ENCODE results near the gene KIF26B.
"Not testable (repeated sequence)": the region's sequence is repeated elsewhere in the genome, so short reads cannot be mapped to it uniquely, and the experiment has no call there.

Gene KIF26B

DNA sequence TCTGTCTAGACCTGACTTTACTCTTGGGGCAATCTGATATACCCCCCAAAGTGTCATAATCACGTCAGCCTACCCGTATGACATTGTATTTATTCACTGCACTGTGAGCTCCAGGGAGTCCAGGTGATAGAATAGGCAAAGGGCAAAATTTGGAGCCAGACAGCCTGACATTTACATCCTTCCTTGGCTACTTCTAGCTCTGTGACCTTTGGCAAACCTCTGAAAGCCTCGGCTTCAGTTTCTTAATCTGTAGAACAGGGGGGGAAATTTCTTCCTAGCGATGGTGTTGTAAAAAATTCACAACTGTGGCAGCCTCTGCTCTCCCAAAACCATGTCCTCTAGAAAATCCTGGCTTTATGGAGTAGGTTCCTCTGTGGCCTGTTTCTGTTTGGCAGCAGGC, 240.9 kb downstream of the KIF26B start:
- Histone ChIP-seq H3K4me3 (ENCODE audit: low read depth, low read length) (no peak overlapping the region), H3K27ac (ENCODE audit: low read depth, low read length) (no peak overlapping the region), H3K36me3 (ENCODE audit: control insufficient read depth, insufficient read depth, low read length) (no peaks in the 10 kb centered on the region), H3K4me1 (ENCODE audit: control insufficient read depth, insufficient read depth, low read length) (no peaks in the 10 kb centered on the region), H3K27me3 (ENCODE audit: control insufficient read depth, insufficient read depth, low read length) (no peaks in the 10 kb centered on the region), H3K9ac (ENCODE audit: low read length) (no peak overlapping the region), H3K9me3 (ENCODE audit: control insufficient read depth, insufficient read depth, low read depth, low read length) (no peaks in the 10 kb centered on the region)

GRCh38 chr1:245396615-245397014, 241.8 kb downstream of the KIF26B start:
- H3K9ac ChIP-seq (ENCODE audit: low read length) = no peak overlapping the region
- no peaks in the 10 kb centered on the region for H3K4me1 ChIP-seq (ENCODE audit: control insufficient read depth, insufficient read depth, low read length)
- H3K27ac ChIP-seq (ENCODE audit: low read depth, low read length) = no peak overlapping the region
- no peak overlapping the region for H3K4me3 ChIP-seq (ENCODE audit: low read depth, low read length)
- H3K27me3 ChIP-seq (ENCODE audit: control insufficient read depth, insufficient read depth, low read length) = no peaks in the 10 kb centered on the region
- no peaks in the 10 kb centered on the region for H3K9me3 ChIP-seq (ENCODE audit: control insufficient read depth, insufficient read depth, low read depth, low read length)
- no peaks in the 10 kb centered on the region for H3K36me3 ChIP-seq (ENCODE audit: control insufficient read depth, insufficient read depth, low read length)

DNA sequence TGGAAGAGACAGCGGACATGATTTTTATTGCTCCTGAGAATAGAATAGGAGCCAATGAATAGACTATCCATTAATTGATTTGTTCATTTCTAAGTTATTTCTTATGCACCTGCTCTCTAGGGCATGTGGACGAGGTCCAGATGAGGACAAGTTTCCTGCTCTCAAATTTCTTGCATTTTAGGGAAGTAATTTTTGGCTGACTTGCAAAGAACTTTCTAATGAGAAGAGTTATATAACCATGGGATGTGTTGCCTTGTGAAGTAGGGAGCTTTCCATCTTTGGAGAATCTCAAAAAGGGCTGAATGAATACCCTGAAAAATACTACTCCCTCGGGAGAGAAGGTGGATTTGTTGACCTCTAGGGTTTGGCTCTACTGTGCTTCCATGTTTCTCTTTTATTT, 243.0 kb downstream of the KIF26B start:
- Histone ChIP-seq H3K4me3 (ENCODE audit: low read depth, low read length) (no peak overlapping the region), H3K27ac (ENCODE audit: low read depth, low read length) (no peak overlapping the region), H3K36me3 (ENCODE audit: control insufficient read depth, insufficient read depth, low read length) (no peaks in the 10 kb centered on the region), H3K9ac (ENCODE audit: low read length) (no peak overlapping the region), H3K4me1 (ENCODE audit: control insufficient read depth, insufficient read depth, low read length) (peaks cover 6% of the 10 kb centered on the region; the same call in 1 of the 2 replicates), H3K27me3 (ENCODE audit: control insufficient read depth, insufficient read depth, low read length) (no peaks in the 10 kb centered on the region), H3K9me3 (ENCODE audit: control insufficient read depth, insufficient read depth, low read depth, low read length) (no peaks in the 10 kb centered on the region)

DNA sequence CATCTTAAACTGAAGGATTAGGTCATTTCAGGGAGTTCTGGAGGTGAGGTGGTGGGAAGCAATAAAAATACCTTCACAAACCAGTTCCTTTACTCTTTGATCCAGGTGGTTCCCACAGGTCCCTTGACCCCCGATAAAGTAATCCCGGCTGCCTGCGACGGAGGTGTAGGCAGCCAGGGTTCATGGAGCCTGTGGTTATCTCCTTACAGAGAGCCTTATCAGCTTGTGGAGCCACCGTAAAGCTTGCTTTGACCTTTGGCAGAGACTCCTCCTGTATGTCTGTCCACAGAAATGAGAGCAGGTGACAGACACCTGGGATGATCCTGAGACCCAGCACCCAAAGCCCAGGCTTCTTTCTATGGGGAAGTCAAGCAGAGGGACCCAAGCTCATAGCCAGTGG, 243.4 kb downstream of the KIF26B start:
- Histone ChIP-seq H3K9me3 (ENCODE audit: control insufficient read depth, insufficient read depth, low read depth, low read length) (no peaks in the 10 kb centered on the region), H3K9ac (ENCODE audit: low read length) (no peak overlapping the region), H3K36me3 (ENCODE audit: control insufficient read depth, insufficient read depth, low read length) (no peaks in the 10 kb centered on the region), H3K27ac (ENCODE audit: low read depth, low read length) (no peak overlapping the region), H3K4me1 (ENCODE audit: control insufficient read depth, insufficient read depth, low read length) (peaks cover 6% of the 10 kb centered on the region; the same call in 1 of the 2 replicates), H3K4me3 (ENCODE audit: low read depth, low read length) (no peak overlapping the region), H3K27me3 (ENCODE audit: control insufficient read depth, insufficient read depth, low read length) (no peaks in the 10 kb centered on the region)

GRCh38 chr1:245401881-245402587, 247.2 kb downstream of the KIF26B start:
- Histone ChIP-seq H3K27me3 (ENCODE audit: control insufficient read depth, insufficient read depth, low read length) (no peaks in the 10 kb centered on the region), H3K36me3 (ENCODE audit: control insufficient read depth, insufficient read depth, low read length) (no peaks in the 10 kb centered on the region), H3K4me1 (ENCODE audit: control insufficient read depth, insufficient read depth, low read length) (peaks cover 12% of the 10 kb centered on the region), H3K9me3 (ENCODE audit: control insufficient read depth, insufficient read depth, low read depth, low read length) (no peaks in the 10 kb centered on the region), H3K27ac (ENCODE audit: low read depth, low read length) (no peak overlapping the region), H3K9ac (ENCODE audit: low read length) (no peak overlapping the region), H3K4me3 (ENCODE audit: low read depth, low read length) (no peak overlapping the region)

DNA sequence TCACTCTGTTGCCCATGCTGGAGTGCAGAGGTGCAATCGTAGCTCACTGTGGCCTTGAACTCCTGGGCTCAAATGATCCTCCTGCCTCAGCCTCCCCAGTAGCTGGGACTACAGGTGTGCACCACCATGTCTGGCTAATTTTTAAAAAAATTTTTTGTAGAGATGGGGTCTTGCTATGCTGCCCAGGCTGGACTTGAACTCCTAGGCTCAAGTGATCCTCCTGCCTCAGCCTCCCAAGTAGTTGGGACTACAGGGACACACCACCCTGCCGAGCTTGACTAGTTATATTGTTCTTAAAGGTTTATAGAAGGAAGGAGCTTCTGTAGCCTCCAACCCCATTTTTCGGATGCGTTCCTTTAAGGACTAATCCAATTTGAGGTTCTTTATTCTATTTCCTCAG, 248.2 kb downstream of the KIF26B start:
- peaks cover 12% of the 10 kb centered on the region for H3K4me1 ChIP-seq (ENCODE audit: control insufficient read depth, insufficient read depth, low read length)
- not testable (repeated sequence) for H3K9me3 ChIP-seq (ENCODE audit: control insufficient read depth, insufficient read depth, low read depth, low read length); H3K9ac ChIP-seq (ENCODE audit: low read length); H3K4me3 ChIP-seq (ENCODE audit: low read depth, low read length); H3K27ac ChIP-seq (ENCODE audit: low read depth, low read length); H3K27me3 ChIP-seq (ENCODE audit: control insufficient read depth, insufficient read depth, low read length); H3K36me3 ChIP-seq (ENCODE audit: control insufficient read depth, insufficient read depth, low read length)

GRCh38 chr1:245404527-245404926, 249.7 kb downstream of the KIF26B start:
- Histone ChIP-seq H3K9ac (ENCODE audit: low read length) (no peak overlapping the region), H3K9me3 (ENCODE audit: control insufficient read depth, insufficient read depth, low read depth, low read length) (no peaks in the 10 kb centered on the region), H3K27ac (ENCODE audit: low read depth, low read length) (no peak overlapping the region), H3K4me3 (ENCODE audit: low read depth, low read length) (no peak overlapping the region), H3K4me1 (ENCODE audit: control insufficient read depth, insufficient read depth, low read length) (peaks cover 12% of the 10 kb centered on the region), H3K27me3 (ENCODE audit: control insufficient read depth, insufficient read depth, low read length) (no peaks in the 10 kb centered on the region), H3K36me3 (ENCODE audit: control insufficient read depth, insufficient read depth, low read length) (no peaks in the 10 kb centered on the region)

- H3K36me3 ChIP-seq (ENCODE audit: control insufficient read depth, insufficient read depth, low read length) = no peaks in the 10 kb centered on the region
- peaks cover 12% of the 10 kb centered on the region for H3K4me1 ChIP-seq (ENCODE audit: control insufficient read depth, insufficient read depth, low read length)
- no peaks in the 10 kb centered on the region for H3K27me3 ChIP-seq (ENCODE audit: control insufficient read depth, insufficient read depth, low read length)
- no peak overlapping the region for H3K27ac ChIP-seq (ENCODE audit: low read depth, low read length)
- H3K9me3 ChIP-seq (ENCODE audit: control insufficient read depth, insufficient read depth, low read depth, low read length) = no peaks in the 10 kb centered on the region
- H3K4me3 ChIP-seq (ENCODE audit: low read depth, low read length) = no peak overlapping the region
- no peak overlapping the region for H3K9ac ChIP-seq (ENCODE audit: low read length)
Measured at GRCh38 chr1:245404952-245405351, 250.2 kb downstream of the KIF26B start.

DNA sequence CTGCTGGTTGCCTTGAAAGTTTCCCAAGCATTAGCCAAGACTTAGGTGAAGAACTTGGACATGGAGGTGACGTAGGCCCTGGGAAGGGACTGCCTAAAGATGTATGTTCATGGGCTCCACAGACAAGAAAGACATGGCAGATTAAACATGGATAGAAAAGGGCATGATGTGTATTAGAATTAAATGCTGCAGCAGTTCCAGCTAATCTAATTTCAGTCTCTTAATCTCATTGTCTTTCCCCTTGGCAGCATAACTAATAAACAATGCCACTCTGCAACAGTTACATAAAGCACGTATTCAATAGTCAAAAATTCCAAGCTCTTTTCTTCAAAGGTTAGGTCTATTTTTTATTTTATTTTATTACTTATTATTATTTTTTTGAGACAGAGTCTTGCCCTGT, 251.6 kb downstream of the KIF26B start:
- Histone ChIP-seq H3K27ac (ENCODE audit: low read depth, low read length) (no peak overlapping the region), H3K27me3 (ENCODE audit: control insufficient read depth, insufficient read depth, low read length) (no peaks in the 10 kb centered on the region), H3K9me3 (ENCODE audit: control insufficient read depth, insufficient read depth, low read depth, low read length) (no peaks in the 10 kb centered on the region), H3K4me3 (ENCODE audit: low read depth, low read length) (no peak overlapping the region), H3K9ac (ENCODE audit: low read length) (no peak overlapping the region), H3K36me3 (ENCODE audit: control insufficient read depth, insufficient read depth, low read length) (no peaks in the 10 kb centered on the region), H3K4me1 (ENCODE audit: control insufficient read depth, insufficient read depth, low read length) (peaks cover 12% of the 10 kb centered on the region)

GRCh38 chr1:245407983-245408382, 253.2 kb downstream of the KIF26B start:
- H3K4me3 ChIP-seq (ENCODE audit: low read depth, low read length) = no peak overlapping the region
- no peaks in the 10 kb centered on the region for H3K27me3 ChIP-seq (ENCODE audit: control insufficient read depth, insufficient read depth, low read length)
- no peaks in the 10 kb centered on the region for H3K9me3 ChIP-seq (ENCODE audit: control insufficient read depth, insufficient read depth, low read depth, low read length)
- H3K9ac ChIP-seq (ENCODE audit: low read length) = no peak overlapping the region
- H3K36me3 ChIP-seq (ENCODE audit: control insufficient read depth, insufficient read depth, low read length) = no peaks in the 10 kb centered on the region
- no peak overlapping the region for H3K27ac ChIP-seq (ENCODE audit: low read depth, low read length)
- H3K4me1 ChIP-seq (ENCODE audit: control insufficient read depth, insufficient read depth, low read length) = peaks cover 6% of the 10 kb centered on the region; the same call in 1 of the 2 replicates

- Histone ChIP-seq H3K9me3 (ENCODE audit: control insufficient read depth, insufficient read depth, low read depth, low read length) (no peaks in the 10 kb centered on the region), H3K4me3 (ENCODE audit: low read depth, low read length) (no peak overlapping the region), H3K9ac (ENCODE audit: low read length) (no peak overlapping the region), H3K36me3 (ENCODE audit: control insufficient read depth, insufficient read depth, low read length) (no peaks in the 10 kb centered on the region), H3K27ac (ENCODE audit: low read depth, low read length) (no peak overlapping the region), H3K4me1 (ENCODE audit: control insufficient read depth, insufficient read depth, low read length) (peaks cover 5% of the 10 kb centered on the region; the same call in 1 of the 2 replicates), H3K27me3 (ENCODE audit: control insufficient read depth, insufficient read depth, low read length) (no peaks in the 10 kb centered on the region)
Measured at GRCh38 chr1:245409341-245410195, 254.8 kb downstream of the KIF26B start.

All from HUES6 (cell line).